BJ (cell line): ENCODE data around the gene NAGPA. TPM values are rescaled to one million over a fixed set of nuclear protein-coding genes. Genes with fewer than 3 reads are reported as not detected.
A peak's percentile ranks its signal among the peaks of the same experiment; 100 is the strongest.

Experiments used
- CTCF ChIA-PET: fragments of 350-600 bp; formaldehyde crosslinking; extraction: SDS; loops from one replicate; lab custom pipeline; 2021; ENCODE audit warnings: antibody characterized with exemption, inconsistent platforms; lab: Yijun Ruan, JAX
- POLR2A ChIA-PET: fragments of 300-600 bp; sonication (Branson Sonifier 250); formaldehyde crosslinking; extraction: SDS; loops from one replicate; lab custom pipeline; 2021; ENCODE audit warnings: antibody characterized with exemption; lab: Charles Lee
- DNase-seq: peaks from one replicate; pipeline ENCODE4 v3.0.0-alpha.2; 2011; ENCODE audit warnings: low read depth
- H3K27me3 ChIP-seq: 2 replicates; pipeline ENCODE4 v1.6.0; 2011; ENCODE audit warnings: low read length; ENCODE audit not compliant: control insufficient read depth, insufficient read depth
- H3K36me3 ChIP-seq: 2 replicates; pipeline ENCODE4 v1.5.1; 2011; ENCODE audit warnings: low read length; ENCODE audit not compliant: control insufficient read depth, insufficient read depth
- H3K4me3 ChIP-seq: 2 replicates; pipeline ENCODE4 v1.5.1; 2011; ENCODE audit warnings: low read depth, mild to moderate bottlenecking, control low read depth, low read length
- polyA plus RNA-seq: library from polyadenylated mRNA; depleted of rRNA; stranded (reverse); fragments of >200 nt; gene quantifications from 2 replicates; pipeline ENCODE4 v1.2.3, GENCODE V29; 2011
- TF ChIP-seq, protein P1 (sequence below): IDR thresholded peaks from 2 replicates; pipeline ENCODE4 v1.5.1; 2011; ENCODE audit warnings: low read depth, mild to moderate bottlenecking, control low read depth, inconsistent platforms, low read length, moderate library complexity; ENCODE audit not compliant: insufficient read depth

NAGPA gene
- polyA plus RNA-seq, 1 experiment = 17.3 TPM

DNA sequence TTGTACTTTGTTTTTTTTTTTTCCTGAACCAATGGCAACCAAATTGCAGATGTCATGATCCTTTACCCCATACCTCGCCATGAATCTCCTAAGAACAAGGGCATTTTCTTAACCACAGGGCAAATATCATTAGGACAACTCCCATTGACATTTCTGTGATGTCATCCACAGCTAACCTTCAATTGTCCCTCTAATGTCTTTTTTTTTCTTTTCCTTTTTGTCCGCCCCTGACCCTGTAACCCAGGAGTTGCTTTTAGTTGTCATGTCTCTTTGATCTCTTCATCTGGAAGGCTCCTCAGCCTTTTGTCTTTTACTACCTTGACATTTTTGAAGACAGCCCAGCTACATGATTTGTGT lies 410 bp upstream of the NAGPA start:
- no peaks in the 10 kb centered on the region for H3K27me3 ChIP-seq
- TF ChIP-seq, protein P1, sequence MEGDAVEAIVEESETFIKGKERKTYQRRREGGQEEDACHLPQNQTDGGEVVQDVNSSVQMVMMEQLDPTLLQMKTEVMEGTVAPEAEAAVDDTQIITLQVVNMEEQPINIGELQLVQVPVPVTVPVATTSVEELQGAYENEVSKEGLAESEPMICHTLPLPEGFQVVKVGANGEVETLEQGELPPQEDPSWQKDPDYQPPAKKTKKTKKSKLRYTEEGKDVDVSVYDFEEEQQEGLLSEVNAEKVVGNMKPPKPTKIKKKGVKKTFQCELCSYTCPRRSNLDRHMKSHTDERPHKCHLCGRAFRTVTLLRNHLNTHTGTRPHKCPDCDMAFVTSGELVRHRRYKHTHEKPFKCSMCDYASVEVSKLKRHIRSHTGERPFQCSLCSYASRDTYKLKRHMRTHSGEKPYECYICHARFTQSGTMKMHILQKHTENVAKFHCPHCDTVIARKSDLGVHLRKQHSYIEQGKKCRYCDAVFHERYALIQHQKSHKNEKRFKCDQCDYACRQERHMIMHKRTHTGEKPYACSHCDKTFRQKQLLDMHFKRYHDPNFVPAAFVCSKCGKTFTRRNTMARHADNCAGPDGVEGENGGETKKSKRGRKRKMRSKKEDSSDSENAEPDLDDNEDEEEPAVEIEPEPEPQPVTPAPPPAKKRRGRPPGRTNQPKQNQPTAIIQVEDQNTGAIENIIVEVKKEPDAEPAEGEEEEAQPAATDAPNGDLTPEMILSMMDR = no peak
- no peaks in the 10 kb centered on the region for H3K36me3 ChIP-seq
- ChIA-PET CTCF (interaction anchor here (0.7 to 1.1 kb wide), 2 partner anchors 9 to 15 kb away, joined by 3 to 4 read pairs; no protein-coding TSS in a partner anchor), POLR2A (interaction anchor here (0.5 to 0.7 kb wide), 3 partner anchors 26 to 76 kb away, joined by 3 to 12 read pairs (median 4); partner anchors contain the start of gene SEC14L5)
- no peak for DNase-seq
- H3K4me3 ChIP-seq = peak overlapping the region; percentile 80

GRCh38 chr16:5032748-5033167 lies 977 bp downstream of the NAGPA start:
- Histone ChIP-seq H3K27me3 (no peaks in the 10 kb centered on the region), H3K36me3 (peaks cover 2% of the 10 kb centered on the region), H3K4me3 (peak overlapping the region; percentile 80)
- DNase-seq = no peak
- CTCF ChIA-PET = interaction anchor here (1.7 kb wide), 1 partner anchor 9 kb away, joined by 4 read pairs; no protein-coding TSS in a partner anchor
- TF ChIP-seq, protein P1 = no peak
- POLR2A ChIA-PET = no interaction called here

GRCh38 chr16:5031601-5032000 lies 2.1 kb downstream of the NAGPA start:
- Histone ChIP-seq H3K27me3 (no peaks in the 10 kb centered on the region), H3K4me3 (no peak overlapping the region), H3K36me3 (peaks cover 2% of the 10 kb centered on the region)
- POLR2A ChIA-PET = no interaction called here
- CTCF ChIA-PET = interaction anchor here (1.7 kb wide), 1 partner anchor 11 kb away, joined by 4 read pairs; no protein-coding TSS in a partner anchor
- DNase-seq = no peak
- TF ChIP-seq, protein P1 = no peak

DNA sequence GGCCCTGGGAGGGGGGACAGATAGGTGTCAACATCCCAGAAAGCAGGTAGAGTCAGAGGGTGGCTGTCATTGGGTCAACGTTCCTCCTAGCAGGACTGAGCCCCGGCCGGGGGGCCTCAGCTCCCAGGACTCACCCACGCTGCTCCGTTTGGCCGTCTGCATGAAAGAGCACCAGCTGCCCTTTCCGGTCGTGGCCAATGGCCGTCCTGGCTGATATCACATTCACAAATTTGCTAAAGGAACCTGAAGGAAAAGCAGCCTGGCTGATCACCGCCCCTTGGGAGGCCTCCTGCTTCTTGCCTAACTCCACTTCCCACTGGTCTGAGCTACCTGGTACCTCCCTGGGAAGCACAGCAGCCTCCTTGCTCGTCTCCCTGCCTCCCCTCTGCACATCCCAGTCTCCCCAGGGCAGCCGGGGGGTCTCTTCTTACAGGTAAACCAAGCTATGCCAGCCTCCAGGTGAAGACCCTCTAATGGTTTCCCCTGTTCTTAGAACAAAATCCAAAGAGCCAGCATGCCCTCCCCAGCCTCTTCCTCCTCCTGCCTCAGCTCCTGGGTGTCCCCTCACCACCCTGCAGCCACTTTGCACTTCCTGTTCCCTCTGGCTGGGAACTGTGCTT lies 3.4 kb downstream of the NAGPA start:
- ChIA-PET POLR2A (no interaction called here), CTCF (interaction anchor here (0.6 kb wide), 1 partner anchor 267 kb away, joined by 4 read pairs; no protein-coding TSS in a partner anchor)
- H3K36me3 ChIP-seq = peaks cover 2% of the 10 kb centered on the region
- TF ChIP-seq, protein P1 = no peak
- DNase-seq = no peak
- no peaks in the 10 kb centered on the region for H3K27me3 ChIP-seq
- no peak overlapping the region for H3K4me3 ChIP-seq

DNA sequence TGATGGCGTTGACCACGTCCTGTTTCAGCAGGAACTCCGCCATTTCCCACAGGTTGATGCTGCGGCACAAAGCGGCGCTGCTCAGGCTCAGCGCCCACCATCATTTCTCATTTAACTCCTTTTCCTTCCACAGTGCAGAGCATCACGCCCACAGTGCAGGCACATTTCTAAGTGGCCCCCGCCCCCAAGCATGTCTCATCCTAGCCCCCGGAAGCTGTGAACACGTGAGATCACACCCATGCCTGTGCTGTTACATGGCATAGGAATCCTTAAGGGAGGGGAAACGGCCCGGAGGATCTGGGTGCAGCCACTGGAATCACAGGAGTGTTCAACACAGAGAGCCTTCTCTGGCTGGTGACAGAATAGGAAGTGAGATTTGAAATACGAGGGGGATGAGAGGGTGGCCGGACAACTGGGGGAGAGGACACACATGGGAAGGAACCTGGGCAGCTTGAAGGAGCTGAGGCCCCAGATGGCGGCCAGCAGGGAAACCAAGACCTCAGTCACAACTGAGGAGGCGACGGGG lies 4.7 kb downstream of the NAGPA start:
- H3K36me3 ChIP-seq = peaks cover 3% of the 10 kb centered on the region
- ChIA-PET POLR2A (no interaction called here), CTCF (no interaction called here)
- DNase-seq = no peak
- TF ChIP-seq, protein P1 = no peak
- H3K4me3 ChIP-seq = no peak overlapping the region
- H3K27me3 ChIP-seq = no peaks in the 10 kb centered on the region
